Osteocyte (in vitro differentiated cells): ENCODE results near the gene ARL3. TPM values are rescaled to one million over a fixed set of nuclear protein-coding genes. Genes with fewer than 3 reads are reported as not detected.

ENCODE experiments used
- DNase-seq: peaks from one replicate; pipeline ENCODE4 v3.0.0; 2021; ENCODE audit warnings: mixed read lengths; ENCODE audit not compliant: unreplicated experiment; ENCODE audit errors: extremely low spot score
- H3K27ac Mint-ChIP-seq: one replicate; pipeline ENCODE4 v1.8.0; 2021; ENCODE audit warnings: mild to moderate bottlenecking, mixed read lengths; ENCODE audit not compliant: unreplicated experiment
- H3K27me3 Mint-ChIP-seq: one replicate; pipeline ENCODE4 v1.8.0; 2021; ENCODE audit warnings: mixed read lengths; ENCODE audit not compliant: unreplicated experiment
- H3K36me3 Mint-ChIP-seq: one replicate; pipeline ENCODE4 v1.8.0; 2021; ENCODE audit warnings: mixed read lengths; ENCODE audit not compliant: unreplicated experiment
- H3K4me1 Mint-ChIP-seq: one replicate; pipeline ENCODE4 v1.8.0; 2021; ENCODE audit warnings: mixed read lengths; ENCODE audit not compliant: unreplicated experiment
- H3K4me3 Mint-ChIP-seq: one replicate; pipeline ENCODE4 v1.8.0; 2021; ENCODE audit warnings: mild to moderate bottlenecking, moderate library complexity, mixed read lengths; ENCODE audit not compliant: unreplicated experiment
- H3K9me3 Mint-ChIP-seq: one replicate; pipeline ENCODE4 v1.8.0; 2021; ENCODE audit warnings: mixed read lengths; ENCODE audit not compliant: unreplicated experiment
- CTCF ChIP-seq: fragments of 200-600 bp; sonication (generic); IDR thresholded peaks from 2 replicates; pipeline ENCODE4 v1.5.0; 2021; ENCODE audit warnings: antibody characterized with exemption, mild to moderate bottlenecking, moderate library complexity
- total RNA-seq: library from RNA; stranded (reverse); gene quantifications from 2 replicates; pipeline ENCODE4 v1.2.1, GENCODE V29; 2021

The ARL3 gene
- total RNA-seq, 1 donor from 2014 or later, result 11.6 TPM

- peaks cover 17% of the 10 kb centered on the region for H3K4me1 Mint-ChIP-seq
- no peaks in the 10 kb centered on the region for H3K27me3 Mint-ChIP-seq
- TF ChIP-seq CTCF, result no peak
- H3K4me3 Mint-ChIP-seq, result no peak overlapping the region
- peaks cover 7% of the 10 kb centered on the region for H3K36me3 Mint-ChIP-seq
- H3K9me3 Mint-ChIP-seq, result no peaks in the 10 kb centered on the region
- no peak for DNase-seq
- H3K27ac Mint-ChIP-seq, result peak overlapping the region; percentile 67
Measured at GRCh38 chr10:102704915-102705314, 9.3 kb downstream of the ARL3 start.

DNA sequence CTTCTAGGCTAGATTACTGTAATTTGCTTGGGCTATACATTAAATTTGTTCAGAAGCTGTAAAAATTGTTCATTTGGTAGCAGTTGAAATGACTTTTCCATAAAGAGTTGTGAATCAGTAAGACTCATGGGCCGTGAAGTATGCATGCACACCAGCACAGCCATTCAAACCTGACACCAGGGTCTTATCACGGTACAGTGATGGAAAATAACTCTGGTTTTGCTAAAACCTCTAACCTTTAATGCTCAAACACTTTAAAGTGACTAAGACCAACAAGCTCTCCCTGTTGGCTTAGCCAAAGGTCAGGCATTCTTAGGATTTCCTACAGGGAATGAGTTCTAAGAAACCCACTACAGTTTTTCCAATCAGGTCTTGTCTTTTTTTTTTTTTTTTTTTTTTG, 11.5 kb downstream of the ARL3 start:
- no peak for TF ChIP-seq CTCF
- Mint-ChIP-seq H3K27me3 (no peaks in the 10 kb centered on the region), H3K27ac (no peak overlapping the region), H3K4me3 (no peak overlapping the region), H3K4me1 (peaks cover 16% of the 10 kb centered on the region), H3K9me3 (no peaks in the 10 kb centered on the region), H3K36me3 (peaks cover 24% of the 10 kb centered on the region)
- no peak for DNase-seq

- H3K4me3 Mint-ChIP-seq, result no peak overlapping the region
- H3K9me3 Mint-ChIP-seq, result no peaks in the 10 kb centered on the region
- no peaks in the 10 kb centered on the region for H3K27me3 Mint-ChIP-seq
- DNase-seq, result no peak
- peaks cover 13% of the 10 kb centered on the region for H3K4me1 Mint-ChIP-seq
- peaks cover 30% of the 10 kb centered on the region for H3K36me3 Mint-ChIP-seq
- no peak for TF ChIP-seq CTCF
- H3K27ac Mint-ChIP-seq, result no peak overlapping the region
Measured at GRCh38 chr10:102701796-102702195, 12.4 kb downstream of the ARL3 start.

DNA sequence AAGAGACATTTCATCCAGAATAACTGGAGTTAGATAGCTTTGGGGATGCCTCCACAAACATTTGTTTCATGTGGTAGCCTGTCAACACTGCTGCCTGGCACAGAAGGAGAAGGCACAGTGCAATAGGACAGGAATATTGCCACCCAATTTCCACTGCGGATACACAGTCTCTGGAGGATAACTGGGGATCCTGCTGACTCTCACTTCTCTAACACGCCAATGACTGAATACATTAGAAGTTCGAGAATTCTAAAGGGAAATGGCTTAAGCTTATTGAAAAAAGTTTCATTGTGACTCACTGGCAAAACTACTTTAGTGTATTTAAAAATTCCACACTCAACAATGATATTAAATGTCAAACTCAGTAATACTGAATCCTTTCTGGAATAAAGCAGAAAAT, 12.9 kb downstream of the ARL3 start:
- H3K27ac Mint-ChIP-seq, result no peak overlapping the region
- no peak overlapping the region for H3K4me3 Mint-ChIP-seq
- H3K27me3 Mint-ChIP-seq, result no peaks in the 10 kb centered on the region
- no peak for TF ChIP-seq CTCF
- H3K9me3 Mint-ChIP-seq, result no peaks in the 10 kb centered on the region
- H3K4me1 Mint-ChIP-seq, result peaks cover 13% of the 10 kb centered on the region
- no peak for DNase-seq
- peaks cover 36% of the 10 kb centered on the region for H3K36me3 Mint-ChIP-seq

DNA sequence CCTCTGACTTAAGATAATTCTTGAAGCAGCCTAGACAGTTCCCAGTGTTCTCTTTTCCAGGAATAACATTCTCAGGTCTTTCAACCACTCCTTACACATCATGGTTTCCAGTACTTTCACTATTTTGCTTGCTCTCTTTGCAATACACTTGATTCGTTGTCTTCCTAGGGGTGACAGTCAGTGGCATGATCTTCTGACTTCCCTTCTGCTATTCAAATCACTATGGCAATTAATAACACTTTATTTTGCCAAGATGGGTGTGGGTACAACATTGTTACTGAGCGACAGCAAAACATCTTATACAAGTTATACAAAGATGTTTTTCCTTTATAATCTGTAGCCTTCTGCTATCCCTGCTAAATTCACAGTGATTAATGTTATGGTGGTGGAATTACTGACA, 15.3 kb downstream of the ARL3 start:
- Mint-ChIP-seq H3K36me3 (peaks cover 33% of the 10 kb centered on the region), H3K4me3 (no peak overlapping the region), H3K4me1 (peaks cover 1% of the 10 kb centered on the region)

More for the DNA sequence above, 15.3 kb downstream of the ARL3 start:
- no peak overlapping the region for H3K27ac Mint-ChIP-seq
- no peaks in the 10 kb centered on the region for H3K27me3 Mint-ChIP-seq
- TF ChIP-seq CTCF, result no peak
- no peaks in the 10 kb centered on the region for H3K9me3 Mint-ChIP-seq
- DNase-seq, result no peak
